Astrocyte of the cerebellum (primary cell): ENCODE measurements around the gene RADIL.

ENCODE experiments used
- DNase-seq: peaks from one replicate; pipeline ENCODE4 v3.0.0-alpha.2; 2011; ENCODE audit warnings: low read depth
- H3K4me3 ChIP-seq: 2 replicates; pipeline ENCODE4 v1.5.1; 2011; ENCODE audit warnings: mild to moderate bottlenecking, low read depth, low read length, moderate library complexity
- in situ Hi-C: cut with HindIII; loops from 2 replicates; pipeline ENCODE4 v1.10.0; 2017; ENCODE audit warnings: low sequenced_read_pairs
- TF ChIP-seq, protein P1 (sequence below): IDR thresholded peaks from 2 replicates; pipeline ENCODE4 v1.5.1; 2012; ENCODE audit warnings: low read length, low read depth, moderate library complexity, mild to moderate bottlenecking; ENCODE audit errors: missing control alignments

RADIL gene

DNA sequence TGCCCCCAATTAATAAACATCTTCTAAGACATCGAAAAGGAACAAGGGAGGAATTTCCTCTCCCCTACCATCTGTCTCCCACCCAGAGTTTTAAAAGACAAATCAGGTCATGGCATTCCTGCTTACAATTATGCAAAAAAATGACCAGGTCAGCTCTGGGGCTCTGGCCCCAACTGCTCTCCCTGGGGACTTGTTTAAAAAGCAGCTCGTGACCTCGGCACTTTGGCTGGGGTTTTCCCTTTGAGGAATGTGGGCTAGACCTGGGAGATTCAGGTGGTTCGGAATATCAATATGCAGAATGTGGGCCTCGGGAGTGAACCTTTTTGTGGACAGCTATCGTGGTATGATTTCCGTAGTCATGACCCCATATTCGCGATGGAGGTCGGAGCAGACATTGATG is 648 bp upstream of the RADIL start:
- H3K4me3 ChIP-seq: no peak overlapping the region
- in situ Hi-C loops: no loop called here
- no peak for DNase-seq
- TF ChIP-seq, protein P1, sequence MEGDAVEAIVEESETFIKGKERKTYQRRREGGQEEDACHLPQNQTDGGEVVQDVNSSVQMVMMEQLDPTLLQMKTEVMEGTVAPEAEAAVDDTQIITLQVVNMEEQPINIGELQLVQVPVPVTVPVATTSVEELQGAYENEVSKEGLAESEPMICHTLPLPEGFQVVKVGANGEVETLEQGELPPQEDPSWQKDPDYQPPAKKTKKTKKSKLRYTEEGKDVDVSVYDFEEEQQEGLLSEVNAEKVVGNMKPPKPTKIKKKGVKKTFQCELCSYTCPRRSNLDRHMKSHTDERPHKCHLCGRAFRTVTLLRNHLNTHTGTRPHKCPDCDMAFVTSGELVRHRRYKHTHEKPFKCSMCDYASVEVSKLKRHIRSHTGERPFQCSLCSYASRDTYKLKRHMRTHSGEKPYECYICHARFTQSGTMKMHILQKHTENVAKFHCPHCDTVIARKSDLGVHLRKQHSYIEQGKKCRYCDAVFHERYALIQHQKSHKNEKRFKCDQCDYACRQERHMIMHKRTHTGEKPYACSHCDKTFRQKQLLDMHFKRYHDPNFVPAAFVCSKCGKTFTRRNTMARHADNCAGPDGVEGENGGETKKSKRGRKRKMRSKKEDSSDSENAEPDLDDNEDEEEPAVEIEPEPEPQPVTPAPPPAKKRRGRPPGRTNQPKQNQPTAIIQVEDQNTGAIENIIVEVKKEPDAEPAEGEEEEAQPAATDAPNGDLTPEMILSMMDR: no peak

DNA sequence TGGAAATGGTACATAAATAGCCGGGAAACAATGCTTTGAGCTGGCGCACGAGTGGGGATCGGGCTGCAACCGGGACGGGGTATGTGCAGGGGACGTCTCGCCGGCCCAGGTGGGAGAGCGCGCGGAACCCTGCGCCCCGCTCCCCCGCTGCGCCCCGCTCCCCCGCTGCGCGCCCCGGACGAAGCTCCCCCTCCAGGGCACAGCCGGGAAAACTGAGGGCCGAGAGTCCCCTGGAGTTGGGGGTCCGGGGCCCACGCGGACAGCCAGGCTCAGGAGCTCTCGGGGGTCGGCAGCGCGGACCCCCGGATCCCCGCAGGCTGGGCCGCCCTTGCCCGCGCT is 514 bp downstream of the RADIL start:
- in situ Hi-C loops: no loop called here
- TF ChIP-seq, protein P1: no peak

DNA sequence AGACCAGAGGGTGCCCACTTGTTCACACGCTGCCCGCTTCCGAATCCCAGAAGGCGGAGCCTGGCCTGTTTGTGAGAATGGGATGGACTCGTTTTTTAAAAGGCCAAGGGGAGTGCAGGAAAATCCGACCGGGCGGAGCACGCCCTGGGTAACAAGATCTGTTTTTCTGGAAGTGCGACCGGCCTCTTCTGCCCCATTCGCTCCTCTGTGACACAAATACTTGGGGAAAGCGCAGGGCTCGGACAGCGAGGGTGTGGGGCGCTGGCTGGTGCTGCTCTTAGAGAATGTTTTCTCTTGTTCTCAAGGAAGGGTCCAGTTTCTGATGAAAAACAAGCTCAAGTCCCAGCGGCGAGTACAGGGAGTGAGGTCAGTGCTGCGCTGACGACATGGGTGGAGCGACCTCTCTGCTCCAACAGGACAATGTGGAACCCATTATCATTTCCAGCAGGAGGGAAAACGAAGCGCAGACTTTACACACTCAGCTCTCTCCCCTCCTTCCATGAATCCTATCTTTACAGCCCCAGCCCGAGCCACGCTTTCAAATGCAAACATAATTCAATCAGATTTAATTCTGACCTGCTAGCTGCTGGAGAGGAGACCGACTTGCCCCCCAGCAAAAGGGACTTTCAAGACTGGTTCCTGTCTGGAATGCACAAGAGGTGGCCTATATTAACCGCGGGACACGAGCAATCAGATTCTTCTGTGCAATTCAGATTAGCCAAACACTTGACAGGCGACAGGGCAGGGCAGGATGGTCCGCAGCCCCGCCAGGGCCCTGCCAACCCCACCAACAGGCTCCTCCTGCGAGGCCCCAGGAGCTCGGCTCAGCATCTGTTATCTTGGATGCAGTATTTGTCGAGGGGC is 1.1 kb downstream of the RADIL start:
- peak overlapping the region; percentile 43 for H3K4me3 ChIP-seq

More for the DNA sequence above, 514 bp downstream of the RADIL start:
- H3K4me3 ChIP-seq: peak overlapping the region; percentile 43
- DNase-seq: no peak

DNA sequence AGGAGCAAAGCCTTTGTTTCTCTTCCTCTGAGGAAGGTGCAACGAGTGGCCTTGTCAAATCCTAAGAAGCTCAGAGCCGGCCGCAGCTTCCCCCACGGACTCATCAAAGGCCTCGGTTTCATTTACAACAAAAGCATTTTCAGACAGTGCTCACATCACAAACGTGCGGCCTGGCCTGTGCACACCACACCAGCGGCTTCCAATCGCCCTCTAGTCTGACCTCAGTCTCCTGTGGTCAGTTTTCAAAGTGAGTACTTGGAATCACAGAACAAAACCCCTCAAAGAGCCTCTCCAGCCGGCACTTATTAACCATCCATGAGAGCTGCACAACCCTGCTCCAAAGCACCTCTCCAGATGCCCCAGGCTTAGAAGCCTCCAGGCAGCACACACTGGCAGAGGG is 3.3 kb downstream of the RADIL start:
- in situ Hi-C loops: no loop called here
- TF ChIP-seq, protein P1: no peak
- H3K4me3 ChIP-seq: no peak overlapping the region
- DNase-seq: no peak

More for the DNA sequence above, 1.1 kb downstream of the RADIL start:
- peak; percentile 12 for DNase-seq
- in situ Hi-C loops: no loop called here
- TF ChIP-seq, protein P1: no peak

DNA sequence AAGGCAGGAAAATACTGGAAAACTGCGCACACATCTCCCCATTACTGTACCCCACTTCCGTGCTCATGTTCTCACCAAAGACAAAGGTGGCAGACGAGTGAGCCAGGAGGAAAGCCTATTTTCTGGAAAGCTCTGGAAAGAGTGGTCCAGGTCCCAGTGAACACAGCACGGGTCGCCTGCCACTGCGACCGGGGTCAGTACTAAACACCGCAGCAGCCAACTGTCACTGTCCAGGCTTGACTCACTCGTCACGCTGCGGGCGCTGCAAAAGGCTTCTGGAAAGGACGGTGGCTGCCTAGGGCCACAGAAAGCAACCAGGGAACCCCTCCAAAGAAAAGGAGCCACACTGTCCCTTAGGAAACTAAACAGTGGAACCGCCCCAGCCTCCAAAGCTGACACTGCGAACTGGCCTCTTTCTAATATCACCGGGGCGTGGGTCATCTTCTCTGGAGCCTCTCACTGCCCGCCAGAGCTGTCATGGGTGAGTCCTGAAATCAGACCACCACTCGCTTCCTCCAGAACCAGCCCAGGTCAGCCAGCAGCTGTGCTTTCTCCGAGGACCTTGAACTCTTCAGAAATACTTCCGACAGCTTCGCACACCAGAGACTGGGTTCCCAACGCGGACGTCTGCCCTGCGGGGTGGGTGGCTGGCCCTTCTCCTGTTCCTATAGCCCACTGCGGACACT is 4.0 kb downstream of the RADIL start:
- TF ChIP-seq, protein P1: no peak
- in situ Hi-C loops: no loop called here
- no peak overlapping the region for H3K4me3 ChIP-seq
- no peak for DNase-seq

DNA sequence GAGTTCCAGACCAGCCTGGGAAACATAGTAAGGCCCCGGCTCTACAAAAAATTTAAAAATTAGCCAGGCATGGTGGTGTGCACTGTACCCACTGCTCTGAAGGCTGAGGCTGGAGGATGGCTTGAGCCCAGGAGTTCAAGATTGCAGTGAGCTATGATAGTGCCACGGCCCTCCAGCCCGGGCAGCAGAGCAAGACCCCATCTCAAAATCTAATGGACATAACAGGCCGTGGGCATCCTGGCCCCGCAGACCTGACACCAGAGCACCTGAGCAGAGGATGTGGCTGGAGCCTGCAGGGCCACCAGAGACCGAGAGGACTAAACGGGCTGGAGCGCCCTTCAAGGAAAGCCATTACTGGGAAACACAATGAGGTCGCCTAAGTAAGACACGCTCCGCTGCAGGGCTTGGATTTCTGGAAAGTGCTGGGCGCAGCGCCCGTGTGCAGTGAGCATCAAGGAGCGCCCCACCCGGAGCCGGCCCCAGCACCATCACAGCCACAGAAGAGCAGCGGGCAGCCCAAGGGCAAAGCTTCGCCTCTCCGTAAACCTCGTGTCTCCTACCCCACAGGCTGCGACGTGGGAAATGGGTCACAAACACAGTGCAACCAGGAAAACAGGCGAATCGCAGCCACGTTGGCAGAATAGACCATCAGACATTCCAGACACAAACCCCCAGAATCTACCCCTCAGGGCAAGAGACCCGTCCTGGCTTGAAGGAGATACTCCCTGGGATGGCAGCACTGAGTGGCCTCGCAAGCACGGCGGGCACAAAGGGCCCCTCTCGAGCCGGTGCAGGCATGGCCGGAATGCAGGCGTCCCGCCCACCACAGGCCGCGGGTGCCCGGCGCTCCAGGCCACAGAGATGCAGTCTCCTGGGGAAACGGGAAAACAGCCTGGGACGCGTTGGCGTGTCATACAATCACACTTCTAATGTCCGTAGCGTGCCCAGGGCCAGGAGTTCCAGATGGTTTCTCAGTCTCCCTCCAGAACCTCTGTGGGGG is 4.9 kb downstream of the RADIL start:
- DNase-seq: no peak
- in situ Hi-C loops: no loop called here
- TF ChIP-seq, protein P1: no peak
- no peak overlapping the region for H3K4me3 ChIP-seq
